Measurements from ENCODE around the gene AXIN2. TPM values are rescaled to one million over a fixed set of nuclear protein-coding genes. Genes with fewer than 3 reads are reported as not detected.
A peak's percentile ranks its signal among the peaks of the same experiment; 100 is the strongest.

AXIN2 gene, protein sequence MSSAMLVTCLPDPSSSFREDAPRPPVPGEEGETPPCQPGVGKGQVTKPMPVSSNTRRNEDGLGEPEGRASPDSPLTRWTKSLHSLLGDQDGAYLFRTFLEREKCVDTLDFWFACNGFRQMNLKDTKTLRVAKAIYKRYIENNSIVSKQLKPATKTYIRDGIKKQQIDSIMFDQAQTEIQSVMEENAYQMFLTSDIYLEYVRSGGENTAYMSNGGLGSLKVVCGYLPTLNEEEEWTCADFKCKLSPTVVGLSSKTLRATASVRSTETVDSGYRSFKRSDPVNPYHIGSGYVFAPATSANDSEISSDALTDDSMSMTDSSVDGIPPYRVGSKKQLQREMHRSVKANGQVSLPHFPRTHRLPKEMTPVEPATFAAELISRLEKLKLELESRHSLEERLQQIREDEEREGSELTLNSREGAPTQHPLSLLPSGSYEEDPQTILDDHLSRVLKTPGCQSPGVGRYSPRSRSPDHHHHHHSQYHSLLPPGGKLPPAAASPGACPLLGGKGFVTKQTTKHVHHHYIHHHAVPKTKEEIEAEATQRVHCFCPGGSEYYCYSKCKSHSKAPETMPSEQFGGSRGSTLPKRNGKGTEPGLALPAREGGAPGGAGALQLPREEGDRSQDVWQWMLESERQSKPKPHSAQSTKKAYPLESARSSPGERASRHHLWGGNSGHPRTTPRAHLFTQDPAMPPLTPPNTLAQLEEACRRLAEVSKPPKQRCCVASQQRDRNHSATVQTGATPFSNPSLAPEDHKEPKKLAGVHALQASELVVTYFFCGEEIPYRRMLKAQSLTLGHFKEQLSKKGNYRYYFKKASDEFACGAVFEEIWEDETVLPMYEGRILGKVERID
- 84.6 to 88.7 TPM (median 87.8 TPM) in 3 replicates for total RNA-seq

DNA sequence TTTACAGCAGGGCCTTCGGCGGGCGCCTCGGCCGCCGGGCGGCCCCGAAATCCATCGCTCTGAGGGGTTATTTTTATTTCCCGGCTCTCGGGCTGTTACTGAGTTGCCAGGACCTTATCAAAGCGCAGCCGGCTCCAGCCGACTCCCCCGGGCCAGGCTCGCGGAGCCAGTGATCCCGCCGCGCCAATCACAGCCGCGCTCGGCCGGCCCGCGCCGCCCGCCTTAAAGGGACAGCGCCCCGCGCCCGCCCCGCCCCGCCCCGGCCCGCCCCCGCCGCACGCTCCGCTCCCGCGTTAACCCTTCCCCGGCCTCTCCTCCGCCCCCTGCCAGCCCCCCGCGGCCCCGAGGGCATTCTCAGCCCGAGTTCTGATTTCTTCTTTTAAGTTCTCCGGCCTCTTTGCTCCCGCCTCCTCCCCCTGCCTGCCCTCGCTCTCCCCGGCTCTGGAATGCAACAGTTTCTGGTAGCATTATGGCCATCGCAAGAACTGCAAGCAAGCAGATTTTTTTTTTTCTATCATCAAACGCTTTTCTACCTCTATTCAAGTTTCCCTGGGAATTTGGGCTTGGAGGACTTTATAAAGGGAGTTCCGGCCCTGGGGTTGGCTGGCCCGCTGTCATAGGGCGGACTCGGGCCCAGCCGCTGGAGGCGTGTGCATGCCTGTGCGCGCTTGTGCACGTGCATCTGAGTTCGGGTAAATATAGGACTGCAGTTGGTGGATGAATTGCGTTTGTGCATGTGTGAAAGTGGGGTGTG, at the start of gene AXIN2:
Gene AXIN2, minus strand, starts transcription at position 197 of the 754 bp plus-strand sequence. CDS start 3,028 bp downstream, outside the sequence.
- Mint-ChIP-seq H3K4me3 (peak within 1 kb of the TSS; percentile 73), H3K9me3 (no peaks in the 10 kb centered on the region), H3K36me3 (no peaks in the 10 kb centered on the region), H3K4me1 (peaks cover 20% of the 10 kb centered on the region), H3K27ac (peak within 1 kb of the TSS; percentile 96), H3K27me3 (ENCODE audit: low read depth) (no peaks in the 10 kb centered on the region)
- TF ChIP-seq, protein P1, sequence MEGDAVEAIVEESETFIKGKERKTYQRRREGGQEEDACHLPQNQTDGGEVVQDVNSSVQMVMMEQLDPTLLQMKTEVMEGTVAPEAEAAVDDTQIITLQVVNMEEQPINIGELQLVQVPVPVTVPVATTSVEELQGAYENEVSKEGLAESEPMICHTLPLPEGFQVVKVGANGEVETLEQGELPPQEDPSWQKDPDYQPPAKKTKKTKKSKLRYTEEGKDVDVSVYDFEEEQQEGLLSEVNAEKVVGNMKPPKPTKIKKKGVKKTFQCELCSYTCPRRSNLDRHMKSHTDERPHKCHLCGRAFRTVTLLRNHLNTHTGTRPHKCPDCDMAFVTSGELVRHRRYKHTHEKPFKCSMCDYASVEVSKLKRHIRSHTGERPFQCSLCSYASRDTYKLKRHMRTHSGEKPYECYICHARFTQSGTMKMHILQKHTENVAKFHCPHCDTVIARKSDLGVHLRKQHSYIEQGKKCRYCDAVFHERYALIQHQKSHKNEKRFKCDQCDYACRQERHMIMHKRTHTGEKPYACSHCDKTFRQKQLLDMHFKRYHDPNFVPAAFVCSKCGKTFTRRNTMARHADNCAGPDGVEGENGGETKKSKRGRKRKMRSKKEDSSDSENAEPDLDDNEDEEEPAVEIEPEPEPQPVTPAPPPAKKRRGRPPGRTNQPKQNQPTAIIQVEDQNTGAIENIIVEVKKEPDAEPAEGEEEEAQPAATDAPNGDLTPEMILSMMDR (IDR thresholded peaks at IDR 0.05; ENCODE audit: unreplicated experiment), result peak; percentile 47
- DNase-seq (ENCODE audit: low spot score in 2 of 2, unreplicated experiment in 2 of 2), result peak; percentile 88 to 90

GRCh38 chr17:65609749-65610148, 48.3 kb upstream of the AXIN2 start:
- Mint-ChIP-seq H3K27me3 (ENCODE audit: low read depth) (no peaks in the 10 kb centered on the region), H3K36me3 (no peaks in the 10 kb centered on the region), H3K4me3 (no peak overlapping the region), H3K4me1 (peaks cover 8% of the 10 kb centered on the region), H3K9me3 (no peaks in the 10 kb centered on the region), H3K27ac (peak overlapping the region; percentile 3)
- TF ChIP-seq, protein P1 (IDR thresholded peaks at IDR 0.05; ENCODE audit: unreplicated experiment), result no peak
- DNase-seq (ENCODE audit: low spot score in 2 of 2, unreplicated experiment in 2 of 2), result no peak

GRCh38 chr17:65609286-65609685, 47.8 kb upstream of the AXIN2 start:
- Mint-ChIP-seq H3K36me3 (no peaks in the 10 kb centered on the region), H3K27ac (peak overlapping the region; percentile 3), H3K9me3 (no peaks in the 10 kb centered on the region), H3K4me1 (peaks cover 6% of the 10 kb centered on the region), H3K27me3 (ENCODE audit: low read depth) (no peaks in the 10 kb centered on the region), H3K4me3 (no peak overlapping the region)
- TF ChIP-seq, protein P1 (IDR thresholded peaks at IDR 0.05; ENCODE audit: unreplicated experiment), result no peak
- no peak for DNase-seq (ENCODE audit: low spot score in 2 of 2, unreplicated experiment in 2 of 2)

GRCh38 chr17:65604070-65604469, 42.6 kb upstream of the AXIN2 start:
- Mint-ChIP-seq H3K27ac (no peak overlapping the region), H3K27me3 (ENCODE audit: low read depth) (no peaks in the 10 kb centered on the region), H3K36me3 (no peaks in the 10 kb centered on the region), H3K4me3 (no peak overlapping the region), H3K9me3 (no peaks in the 10 kb centered on the region), H3K4me1 (peaks cover 8% of the 10 kb centered on the region)
- no peak for DNase-seq (ENCODE audit: low spot score in 2 of 2, unreplicated experiment in 2 of 2)
- TF ChIP-seq, protein P1 (IDR thresholded peaks at IDR 0.05; ENCODE audit: unreplicated experiment), result no peak

DNA sequence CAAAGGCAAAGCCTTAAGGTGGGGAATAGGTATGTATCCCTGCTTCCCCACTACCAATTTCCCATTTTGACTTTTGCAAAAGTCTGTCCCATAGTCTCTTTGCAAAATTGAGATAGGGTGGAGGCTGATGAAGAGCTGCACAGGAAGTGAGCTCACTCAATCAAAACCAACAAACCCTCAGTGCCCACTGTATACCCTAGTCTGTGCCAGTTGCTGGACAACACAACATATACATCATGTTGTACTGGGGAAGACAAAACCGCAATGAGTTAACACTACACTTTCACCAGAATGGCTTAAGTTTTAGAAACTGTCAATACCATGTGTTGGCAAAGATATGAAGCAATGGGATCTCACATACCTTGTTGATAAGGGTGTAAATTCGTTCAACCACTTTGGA, 40.4 kb upstream of the AXIN2 start:
- H3K9me3 Mint-ChIP-seq, result no peaks in the 10 kb centered on the region
- TF ChIP-seq, protein P1 (IDR thresholded peaks at IDR 0.05; ENCODE audit: unreplicated experiment), result no peak
- no peak overlapping the region for H3K4me3 Mint-ChIP-seq
- no peaks in the 10 kb centered on the region for H3K27me3 Mint-ChIP-seq (ENCODE audit: low read depth)
- no peak overlapping the region for H3K27ac Mint-ChIP-seq
- H3K4me1 Mint-ChIP-seq, result peaks cover 8% of the 10 kb centered on the region
- no peak for DNase-seq (ENCODE audit: low spot score in 2 of 2, unreplicated experiment in 2 of 2)
- H3K36me3 Mint-ChIP-seq, result no peaks in the 10 kb centered on the region
